ENCODE measurements around the gene SH3BGRL.

Gene SH3BGRL

DNA sequence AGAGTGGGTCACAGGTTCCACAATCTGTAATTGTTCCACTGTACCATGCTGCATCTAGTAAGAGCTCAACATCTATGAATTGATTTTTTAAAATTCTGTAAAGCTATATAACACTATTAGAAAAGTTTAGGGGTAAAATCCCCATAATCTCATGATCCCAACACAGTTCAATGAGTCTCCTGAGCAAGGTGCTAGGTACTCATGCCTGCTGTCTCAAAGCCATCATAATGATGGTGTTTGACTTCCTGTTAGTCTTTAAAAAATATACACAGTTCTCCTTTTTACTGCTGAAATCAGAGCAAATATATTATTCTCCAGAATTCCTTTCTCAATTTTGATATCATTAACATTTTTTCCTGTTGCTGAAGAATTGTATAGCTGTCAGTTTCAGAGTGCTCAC, 55.9 kb downstream of the SH3BGRL start:
- H3K4me1 ChIP-seq (ENCODE audit: control insufficient read depth, insufficient read depth, low read length), result no peaks in the 10 kb centered on the region
- H3K4me3 ChIP-seq (ENCODE audit: insufficient read depth, low read depth, low read length), result no peak overlapping the region
- H3K9me3 ChIP-seq (ENCODE audit: control insufficient read depth, low read length), result no peaks in the 10 kb centered on the region
- H3K27ac ChIP-seq (ENCODE audit: insufficient read depth, low read depth, low read length, poor library complexity, severe bottlenecking), result no peak overlapping the region
- H3K36me3 ChIP-seq (ENCODE audit: control insufficient read depth, insufficient read depth, low read length), result no peaks in the 10 kb centered on the region
- H3K27me3 ChIP-seq (ENCODE audit: control insufficient read depth, insufficient read depth, low read length, poor library complexity, severe bottlenecking), result no peaks in the 10 kb centered on the region

DNA sequence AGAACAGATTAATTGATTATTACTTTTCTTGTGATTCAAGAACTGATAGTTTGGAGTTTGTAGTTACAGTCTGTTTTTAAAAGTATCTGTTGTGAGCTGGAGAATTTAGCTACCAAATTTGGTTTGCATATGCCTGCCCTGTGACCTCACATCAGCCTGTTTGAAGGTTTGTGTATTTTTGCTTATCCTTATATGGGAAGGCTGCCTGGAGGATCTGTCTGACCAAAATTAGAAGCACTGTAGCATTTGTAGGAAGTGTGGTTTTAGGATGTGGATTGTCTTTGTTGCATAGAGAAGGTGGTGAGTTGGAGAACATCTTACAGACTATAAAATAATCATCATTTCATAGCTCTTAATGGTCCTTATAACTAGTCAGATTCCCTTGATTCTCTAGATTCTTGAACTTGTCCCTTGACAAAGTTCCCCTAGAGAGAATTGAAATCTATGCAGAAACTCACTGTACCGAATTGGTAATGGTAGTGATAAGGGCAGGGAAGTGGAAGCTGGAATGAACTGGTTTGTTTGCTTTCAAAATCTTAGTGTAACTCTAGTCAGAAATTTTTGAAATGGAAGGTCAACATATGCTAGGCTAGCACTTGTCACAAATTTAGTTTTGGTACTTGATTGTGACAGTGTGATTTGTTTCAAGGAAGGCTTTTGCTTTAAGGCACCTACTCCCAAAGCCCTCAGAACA, 57.3 kb downstream of the SH3BGRL start:
- 43 to 60% methylated on average over 1 of the region's 1 CpG for WGBS, 2 experiments
- Histone ChIP-seq H3K27ac (ENCODE audit: insufficient read depth, low read depth, low read length, poor library complexity, severe bottlenecking) (no peak overlapping the region), H3K4me1 (ENCODE audit: control insufficient read depth, insufficient read depth, low read length) (no peaks in the 10 kb centered on the region), H3K4me3 (ENCODE audit: insufficient read depth, low read depth, low read length) (no peak overlapping the region), H3K27me3 (ENCODE audit: control insufficient read depth, insufficient read depth, low read length, poor library complexity, severe bottlenecking) (no peaks in the 10 kb centered on the region), H3K9me3 (ENCODE audit: control insufficient read depth, low read length) (no peaks in the 10 kb centered on the region), H3K36me3 (ENCODE audit: control insufficient read depth, insufficient read depth, low read length) (no peaks in the 10 kb centered on the region)

DNA sequence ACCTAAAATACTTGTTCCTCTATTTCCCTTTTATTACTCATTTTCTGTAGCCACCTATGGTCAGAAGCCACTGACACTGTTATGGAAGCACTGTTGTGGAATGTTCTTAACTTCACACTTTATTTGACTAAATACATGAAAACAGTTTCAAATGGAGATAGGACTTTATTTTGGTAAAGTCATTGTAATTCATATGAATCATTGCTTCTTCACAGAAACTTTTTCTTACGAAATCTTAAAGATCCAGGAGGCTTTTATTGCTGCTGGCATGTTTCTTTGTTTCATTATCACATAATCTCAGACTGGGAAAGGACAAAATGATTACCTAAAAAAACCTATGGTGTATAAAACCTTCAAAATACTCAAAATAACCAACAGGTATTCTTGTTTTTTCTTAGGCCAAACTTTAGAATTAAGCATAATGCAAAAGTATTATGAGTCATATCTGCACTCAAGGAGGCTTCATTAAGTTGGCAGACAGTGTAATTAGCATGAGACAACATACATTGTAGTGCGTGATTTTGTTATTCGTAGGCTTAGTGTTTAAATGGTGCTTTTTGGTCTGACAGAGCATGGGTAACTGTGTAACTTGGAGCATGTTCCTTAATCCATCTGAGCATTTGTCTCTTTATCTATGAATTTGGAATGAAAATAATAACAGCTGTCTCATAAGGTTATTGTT, 58.0 kb downstream of the SH3BGRL start:
- H3K4me1 ChIP-seq (ENCODE audit: control insufficient read depth, insufficient read depth, low read length), result no peaks in the 10 kb centered on the region
- H3K36me3 ChIP-seq (ENCODE audit: control insufficient read depth, insufficient read depth, low read length), result no peaks in the 10 kb centered on the region
- no peaks in the 10 kb centered on the region for H3K9me3 ChIP-seq (ENCODE audit: control insufficient read depth, low read length)
- no peaks in the 10 kb centered on the region for H3K27me3 ChIP-seq (ENCODE audit: control insufficient read depth, insufficient read depth, low read length, poor library complexity, severe bottlenecking)
- no peak overlapping the region for H3K4me3 ChIP-seq (ENCODE audit: insufficient read depth, low read depth, low read length)
- no peak overlapping the region for H3K27ac ChIP-seq (ENCODE audit: insufficient read depth, low read depth, low read length, poor library complexity, severe bottlenecking)
- WGBS, 2 experiments, result 75 to 84% methylated on average over 2 of the region's 3 CpGs

DNA sequence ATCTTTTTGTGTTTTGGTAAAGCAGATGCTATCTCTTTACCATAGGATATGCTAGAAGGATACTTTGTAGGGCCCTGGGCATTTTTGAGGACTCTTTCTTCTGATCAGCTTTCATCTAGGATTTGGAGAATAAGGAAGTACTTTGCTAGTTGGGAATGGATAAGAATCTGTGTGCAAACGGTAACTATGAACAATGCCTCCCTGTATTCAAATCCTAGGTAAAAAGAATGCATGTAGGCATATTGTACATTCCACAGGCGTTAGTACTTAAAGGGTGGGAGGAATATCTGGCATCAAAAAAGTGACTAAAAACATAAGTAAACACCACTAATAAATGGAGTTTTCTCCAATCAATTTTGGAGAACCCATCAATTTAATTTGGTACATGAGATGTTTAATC, 59.7 kb downstream of the SH3BGRL start:
- Histone ChIP-seq H3K27ac (ENCODE audit: insufficient read depth, low read depth, low read length, poor library complexity, severe bottlenecking) (no peak overlapping the region), H3K9me3 (ENCODE audit: control insufficient read depth, low read length) (no peaks in the 10 kb centered on the region), H3K4me1 (ENCODE audit: control insufficient read depth, insufficient read depth, low read length) (no peaks in the 10 kb centered on the region), H3K4me3 (ENCODE audit: insufficient read depth, low read depth, low read length) (no peak overlapping the region), H3K36me3 (ENCODE audit: control insufficient read depth, insufficient read depth, low read length) (no peaks in the 10 kb centered on the region), H3K27me3 (ENCODE audit: control insufficient read depth, insufficient read depth, low read length, poor library complexity, severe bottlenecking) (no peaks in the 10 kb centered on the region)
- WGBS, 2 experiments, result 100% methylated on average over 1 of the region's 2 CpGs

DNA sequence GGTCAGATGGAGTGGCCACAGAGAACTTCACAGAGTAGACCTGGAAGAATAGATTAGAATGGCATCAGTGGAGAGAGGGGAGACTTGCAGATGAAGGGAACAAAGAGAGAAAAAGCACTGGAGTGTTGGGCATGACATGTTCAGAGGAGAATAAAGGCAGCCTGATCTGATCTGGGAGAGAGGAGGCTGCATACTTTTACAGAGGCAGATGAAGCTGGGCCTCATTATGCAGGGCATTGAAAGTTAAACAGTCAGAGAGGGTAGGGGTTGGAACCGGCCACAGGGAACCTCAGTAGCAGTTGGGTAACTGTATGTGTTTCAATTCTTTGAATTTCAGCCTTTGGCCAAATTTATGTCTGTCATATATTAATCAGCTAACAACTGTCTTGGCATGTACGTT, 61.2 kb downstream of the SH3BGRL start:
- no peaks in the 10 kb centered on the region for H3K27me3 ChIP-seq (ENCODE audit: control insufficient read depth, insufficient read depth, low read length, poor library complexity, severe bottlenecking)
- no peak overlapping the region for H3K4me3 ChIP-seq (ENCODE audit: insufficient read depth, low read depth, low read length)
- 32 to 41% methylated on average over 2 of the region's 2 CpGs for WGBS, 2 experiments
- H3K36me3 ChIP-seq (ENCODE audit: control insufficient read depth, insufficient read depth, low read length), result no peaks in the 10 kb centered on the region
- no peaks in the 10 kb centered on the region for H3K4me1 ChIP-seq (ENCODE audit: control insufficient read depth, insufficient read depth, low read length)
- peak overlapping the region; percentile 44 for H3K27ac ChIP-seq (ENCODE audit: insufficient read depth, low read depth, low read length, poor library complexity, severe bottlenecking)
- H3K9me3 ChIP-seq (ENCODE audit: control insufficient read depth, low read length), result no peaks in the 10 kb centered on the region

DNA sequence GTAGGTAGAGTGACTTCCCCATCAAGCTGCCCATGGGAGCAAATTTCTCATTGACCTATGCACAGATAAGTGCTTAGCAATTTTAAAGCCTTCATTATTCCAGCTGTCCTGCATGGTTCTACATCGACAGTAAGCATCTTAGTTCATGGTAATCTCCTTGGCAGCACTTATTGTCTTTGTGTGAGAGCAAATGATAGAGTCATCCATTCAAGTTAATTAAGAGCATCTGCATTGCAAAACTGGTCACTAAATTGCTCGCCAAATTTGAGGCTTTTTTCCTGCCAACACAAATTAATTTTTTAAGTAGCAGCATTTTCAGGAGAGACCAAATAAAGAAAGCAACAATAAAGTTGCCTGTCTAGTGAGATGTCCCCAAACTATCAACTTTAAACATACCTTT, 76.7 kb downstream of the SH3BGRL start:
- Histone ChIP-seq H3K9me3 (ENCODE audit: control insufficient read depth, low read length) (no peaks in the 10 kb centered on the region), H3K27ac (ENCODE audit: insufficient read depth, low read depth, low read length, poor library complexity, severe bottlenecking) (no peak overlapping the region), H3K4me3 (ENCODE audit: insufficient read depth, low read depth, low read length) (no peak overlapping the region), H3K27me3 (ENCODE audit: control insufficient read depth, insufficient read depth, low read length, poor library complexity, severe bottlenecking) (no peaks in the 10 kb centered on the region), H3K4me1 (ENCODE audit: control insufficient read depth, insufficient read depth, low read length) (no peaks in the 10 kb centered on the region), H3K36me3 (ENCODE audit: control insufficient read depth, insufficient read depth, low read length) (no peaks in the 10 kb centered on the region)
- 75 to 93% methylated on average over 2 of the region's 2 CpGs for WGBS, 2 experiments

DNA sequence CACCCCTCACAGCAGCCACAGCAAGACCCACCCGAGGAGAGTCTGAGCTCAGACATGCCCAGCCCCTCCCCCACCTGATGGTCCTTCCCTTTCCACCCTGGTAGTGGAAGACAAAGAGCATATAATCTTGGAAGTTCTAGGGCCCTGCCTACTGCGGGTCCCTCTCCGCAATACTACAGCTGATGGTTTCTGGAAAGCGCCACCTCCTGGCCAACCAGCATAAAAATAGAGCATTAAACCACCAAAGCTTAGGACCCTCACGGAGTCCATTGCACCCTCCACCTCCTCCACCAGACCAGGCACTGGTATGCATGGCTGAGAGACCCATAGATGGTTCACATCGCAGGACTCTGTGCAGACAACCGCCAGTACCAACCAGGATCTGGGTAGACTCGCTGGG, 78.2 kb downstream of the SH3BGRL start:
- Histone ChIP-seq H3K27me3 (ENCODE audit: control insufficient read depth, insufficient read depth, low read length, poor library complexity, severe bottlenecking) (no peaks in the 10 kb centered on the region), H3K9me3 (ENCODE audit: control insufficient read depth, low read length) (no peaks in the 10 kb centered on the region), H3K27ac (ENCODE audit: insufficient read depth, low read depth, low read length, poor library complexity, severe bottlenecking) (no peak overlapping the region), H3K36me3 (ENCODE audit: control insufficient read depth, insufficient read depth, low read length) (no peaks in the 10 kb centered on the region), H3K4me1 (ENCODE audit: control insufficient read depth, insufficient read depth, low read length) (no peaks in the 10 kb centered on the region), H3K4me3 (ENCODE audit: insufficient read depth, low read depth, low read length) (no peak overlapping the region)
- 81 to 93% methylated on average over 8 of the region's 8 CpGs for whole genome bisulfite sequencing, 2 experiments

DNA sequence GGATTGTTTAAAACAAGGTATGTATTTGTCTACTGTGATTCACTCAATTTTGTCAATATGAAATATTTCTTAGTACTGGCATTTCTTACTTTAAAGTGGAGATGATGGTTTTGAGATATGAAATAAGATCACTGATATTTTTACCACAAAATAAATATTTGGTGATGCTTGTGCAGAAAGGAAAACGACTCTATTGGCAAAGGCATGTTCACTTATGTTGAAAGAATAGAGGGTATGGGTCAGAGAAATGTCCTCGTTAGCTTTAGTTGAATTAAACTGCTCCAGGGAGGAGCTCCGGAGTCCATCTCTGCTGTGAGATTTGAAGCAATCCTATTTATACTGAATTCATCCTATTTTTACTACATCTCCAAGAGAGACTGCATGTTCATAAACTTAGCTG, 84.2 kb downstream of the SH3BGRL start:
- H3K36me3 ChIP-seq (ENCODE audit: control insufficient read depth, insufficient read depth, low read length), result no peaks in the 10 kb centered on the region
- H3K27me3 ChIP-seq (ENCODE audit: control insufficient read depth, insufficient read depth, low read length, poor library complexity, severe bottlenecking), result no peaks in the 10 kb centered on the region
- WGBS, 2 experiments, result 92 to 93% methylated on average over 2 of the region's 3 CpGs
- H3K9me3 ChIP-seq (ENCODE audit: control insufficient read depth, low read length), result no peaks in the 10 kb centered on the region
- H3K4me1 ChIP-seq (ENCODE audit: control insufficient read depth, insufficient read depth, low read length), result no peaks in the 10 kb centered on the region
- no peak overlapping the region for H3K4me3 ChIP-seq (ENCODE audit: insufficient read depth, low read depth, low read length)
- H3K27ac ChIP-seq (ENCODE audit: insufficient read depth, low read depth, low read length, poor library complexity, severe bottlenecking), result no peak overlapping the region

DNA sequence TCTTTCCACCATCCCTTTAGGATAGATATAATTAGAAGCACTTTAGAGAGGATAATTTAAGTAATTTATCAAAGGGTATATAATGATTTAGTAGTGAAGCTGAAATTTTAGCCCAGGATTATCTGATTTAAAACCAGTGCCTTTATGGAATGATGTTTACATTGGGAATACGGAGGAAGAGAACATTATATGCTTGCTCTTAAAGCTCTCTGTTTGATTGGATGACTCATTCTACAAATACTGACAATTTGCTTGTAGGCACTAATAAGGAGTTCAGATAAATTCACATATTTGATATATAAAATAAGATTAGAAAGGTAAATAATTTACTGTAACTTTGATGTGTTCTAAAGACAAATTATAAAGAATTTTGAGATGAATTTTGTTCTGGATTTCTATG, 84.7 kb downstream of the SH3BGRL start:
- no peak overlapping the region for H3K4me3 ChIP-seq (ENCODE audit: insufficient read depth, low read depth, low read length)
- H3K4me1 ChIP-seq (ENCODE audit: control insufficient read depth, insufficient read depth, low read length), result no peaks in the 10 kb centered on the region
- H3K27me3 ChIP-seq (ENCODE audit: control insufficient read depth, insufficient read depth, low read length, poor library complexity, severe bottlenecking), result no peaks in the 10 kb centered on the region
- 71% methylated on average over 1 of the region's 1 CpG; no CpG with 5 or more reads in 1 of the 2 experiments for WGBS, 2 experiments
- H3K9me3 ChIP-seq (ENCODE audit: control insufficient read depth, low read length), result no peaks in the 10 kb centered on the region
- H3K36me3 ChIP-seq (ENCODE audit: control insufficient read depth, insufficient read depth, low read length), result no peaks in the 10 kb centered on the region
- no peak overlapping the region for H3K27ac ChIP-seq (ENCODE audit: insufficient read depth, low read depth, low read length, poor library complexity, severe bottlenecking)

DNA sequence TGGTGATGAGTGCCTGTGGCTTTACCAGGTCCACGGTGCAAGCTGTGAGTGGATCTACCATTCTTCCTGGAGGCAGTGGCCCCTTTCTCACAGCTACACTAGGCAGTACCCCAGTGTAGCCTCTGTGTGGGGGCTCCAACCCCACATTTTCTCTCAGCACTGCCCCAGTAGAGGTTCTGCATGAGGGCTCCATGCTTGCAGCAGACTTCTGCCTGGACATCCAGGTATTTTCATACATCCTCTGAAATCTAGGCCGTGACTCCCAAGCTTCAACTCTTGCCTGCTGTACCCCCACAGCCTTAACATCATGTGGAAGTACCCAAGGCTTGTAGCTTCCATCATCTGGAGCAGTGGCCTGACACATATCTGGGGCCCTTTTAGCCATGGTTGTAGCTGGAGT, 90.1 kb downstream of the SH3BGRL start:
- no peaks in the 10 kb centered on the region for H3K36me3 ChIP-seq (ENCODE audit: control insufficient read depth, insufficient read depth, low read length)
- no peaks in the 10 kb centered on the region for H3K9me3 ChIP-seq (ENCODE audit: control insufficient read depth, low read length)
- H3K27me3 ChIP-seq (ENCODE audit: control insufficient read depth, insufficient read depth, low read length, poor library complexity, severe bottlenecking), result no peaks in the 10 kb centered on the region
- WGBS, 2 experiments, result 88 to 90% methylated on average over 2 of the region's 2 CpGs
- H3K4me3 ChIP-seq (ENCODE audit: insufficient read depth, low read depth, low read length), result no peak overlapping the region
- no peaks in the 10 kb centered on the region for H3K4me1 ChIP-seq (ENCODE audit: control insufficient read depth, insufficient read depth, low read length)
- no peak overlapping the region for H3K27ac ChIP-seq (ENCODE audit: insufficient read depth, low read depth, low read length, poor library complexity, severe bottlenecking)

Data from ectodermal cell (in vitro differentiated cells).